HG02870 (cell line): Measurements from ENCODE around the gene PDE2A.
"Not testable (repeated sequence)": the region's sequence is repeated elsewhere in the genome, so short reads cannot be mapped to it uniquely, and the experiment has no call there.

Experiments used
- ATAC-seq: cut with Tn5 transposase; IDR thresholded peaks from one replicate; pipeline ENCODE4 v1.9.1; 2021; ENCODE audit warnings: mild to moderate bottlenecking, moderate library complexity; ENCODE audit not compliant: unreplicated experiment

The PDE2A gene

DNA sequence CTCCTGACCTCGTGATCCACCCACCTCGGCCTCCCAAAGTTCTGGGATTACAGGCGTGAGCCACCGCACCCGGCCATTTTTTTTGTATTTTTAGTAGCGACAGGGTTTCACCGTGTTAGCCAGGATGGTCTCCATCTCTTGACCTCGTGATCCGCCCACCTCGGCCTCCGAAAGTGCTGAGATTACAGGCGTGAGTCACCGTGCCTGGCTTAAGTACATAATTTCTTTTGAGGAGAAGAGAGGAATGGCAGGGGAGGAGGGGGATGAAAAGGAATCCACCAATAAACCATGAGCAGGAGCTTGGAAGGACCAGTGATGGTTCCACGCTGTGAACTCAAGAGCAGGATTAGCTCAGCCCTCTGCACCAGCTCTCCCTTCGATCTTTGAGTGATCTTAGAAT is 113.4 kb downstream of the PDE2A start:
- ATAC-seq: not testable (repeated sequence)

DNA sequence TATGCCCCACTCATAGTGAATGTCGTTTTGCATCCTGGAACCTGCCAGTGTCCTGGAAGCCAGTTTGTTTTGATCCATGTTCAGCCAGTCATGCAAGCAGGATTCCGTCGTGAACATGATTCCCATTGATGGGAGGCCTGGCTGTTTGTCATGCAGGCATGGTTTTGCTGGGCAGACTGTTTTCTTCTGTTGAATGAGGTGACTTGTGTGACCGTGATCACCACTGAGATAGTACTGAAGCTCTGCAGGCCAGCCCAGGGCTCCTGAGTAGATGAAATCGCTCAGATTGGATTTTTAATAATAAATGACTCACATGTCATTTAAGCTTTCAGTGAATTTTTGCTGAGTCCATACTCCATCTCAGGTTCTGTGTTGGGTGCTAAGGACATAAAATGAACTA is 117.8 kb downstream of the PDE2A start:
- ATAC-seq: no peak

DNA sequence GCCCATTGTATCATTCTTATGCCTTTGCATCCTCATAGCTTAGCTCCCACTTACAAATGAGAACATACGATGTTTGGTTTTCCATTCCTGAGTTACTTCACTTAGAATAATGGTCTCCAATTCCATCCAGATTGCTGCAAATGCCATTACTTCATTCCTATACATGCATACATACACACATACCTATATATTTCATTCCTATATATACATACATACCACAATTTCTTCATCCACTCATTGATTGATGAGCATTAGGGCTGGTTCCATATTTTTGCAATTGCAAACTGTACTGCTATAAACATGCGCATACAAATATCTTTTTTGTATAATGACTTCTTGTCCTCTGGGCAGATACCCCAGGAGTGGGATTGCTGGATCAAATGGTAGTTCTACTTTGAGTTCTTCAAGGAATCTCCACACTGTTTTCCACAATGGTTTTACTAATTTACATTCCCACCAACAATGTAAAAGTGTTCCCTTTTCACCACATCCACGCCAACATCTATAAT is 119.2 kb downstream of the PDE2A start:
- not testable (repeated sequence) for ATAC-seq

DNA sequence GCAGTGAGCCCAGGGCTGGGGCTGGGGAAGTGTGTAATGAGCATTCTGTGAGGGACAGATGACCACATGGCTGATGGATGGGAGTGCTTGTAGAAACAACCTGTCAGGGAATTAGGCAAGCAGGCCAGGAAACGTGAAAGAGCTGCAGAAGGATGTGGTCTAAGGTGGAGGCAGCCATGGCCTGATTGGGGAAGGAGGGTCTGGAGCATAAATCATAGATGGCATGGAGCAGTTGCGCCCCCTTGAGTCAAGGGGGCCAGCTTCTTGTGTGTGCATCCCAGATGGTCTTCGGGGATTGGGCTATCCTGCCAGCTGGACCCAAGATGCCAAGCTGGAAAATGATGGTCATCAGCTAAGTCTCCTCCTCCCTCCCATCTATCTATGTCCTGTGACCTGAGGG is 120.5 kb downstream of the PDE2A start:
- ATAC-seq: no peak

DNA sequence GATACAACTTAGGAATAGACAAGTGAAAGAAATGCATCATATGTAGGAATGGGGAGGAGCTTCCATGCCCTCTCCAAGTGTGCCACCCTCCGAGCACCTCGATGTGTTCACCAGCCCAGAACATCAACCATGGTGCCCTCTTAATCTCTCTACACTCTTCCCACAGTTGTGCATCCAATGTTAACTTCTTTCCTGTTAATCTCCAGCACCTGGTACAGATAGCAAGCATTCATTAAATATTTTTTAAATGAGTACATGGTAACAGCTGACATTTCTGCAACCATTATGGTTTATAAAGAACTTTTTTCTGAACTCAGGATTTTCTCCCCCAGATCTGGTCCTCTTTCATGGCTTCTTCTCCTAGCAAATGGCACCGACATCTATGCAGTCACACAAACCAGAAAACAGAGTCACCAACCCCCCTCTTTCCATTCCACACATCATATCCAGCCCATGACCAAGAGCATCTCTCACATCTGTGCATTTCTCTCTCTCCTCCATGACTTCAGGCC is 121.8 kb downstream of the PDE2A start:
- no peak for ATAC-seq

DNA sequence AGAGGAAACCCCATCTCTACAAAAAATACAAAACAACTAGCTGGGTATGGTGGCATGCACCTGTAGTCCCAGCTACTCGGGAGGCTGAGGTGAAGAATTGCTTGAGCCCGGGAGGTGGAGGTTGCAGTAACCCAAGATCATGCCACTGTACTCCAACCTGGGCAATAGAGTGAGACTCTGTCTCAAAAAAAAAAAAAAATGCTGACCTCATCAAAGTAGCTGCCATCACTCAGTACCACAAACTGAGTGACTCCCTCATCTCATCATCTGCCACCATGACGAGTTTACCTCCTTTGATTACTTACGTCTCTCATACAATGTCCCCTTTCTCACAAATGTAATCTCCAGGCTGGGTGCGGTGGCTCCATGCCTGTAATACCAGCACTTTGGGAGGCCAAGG is 122.7 kb downstream of the PDE2A start:
- ATAC-seq: no peak

DNA sequence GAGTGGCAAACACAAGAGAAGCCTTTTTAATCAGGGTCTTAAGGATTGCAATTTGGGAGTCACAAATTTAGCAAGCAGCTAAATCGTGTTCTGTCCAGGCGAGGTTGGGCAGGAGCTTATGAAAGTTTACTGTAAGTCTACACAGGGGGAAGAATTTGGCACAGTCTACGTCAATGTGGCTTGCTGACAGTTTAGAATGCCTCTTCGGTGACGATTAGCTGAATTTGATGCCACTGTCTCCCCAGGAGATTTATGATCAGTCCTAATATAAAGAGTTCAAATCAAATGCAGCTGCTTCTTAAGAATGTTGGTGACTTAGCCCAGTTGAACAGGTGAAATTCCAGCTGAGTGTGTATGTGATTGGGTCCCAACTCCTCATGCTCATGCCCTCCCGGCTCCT is 125.8 kb downstream of the PDE2A start:
- no peak for ATAC-seq

DNA sequence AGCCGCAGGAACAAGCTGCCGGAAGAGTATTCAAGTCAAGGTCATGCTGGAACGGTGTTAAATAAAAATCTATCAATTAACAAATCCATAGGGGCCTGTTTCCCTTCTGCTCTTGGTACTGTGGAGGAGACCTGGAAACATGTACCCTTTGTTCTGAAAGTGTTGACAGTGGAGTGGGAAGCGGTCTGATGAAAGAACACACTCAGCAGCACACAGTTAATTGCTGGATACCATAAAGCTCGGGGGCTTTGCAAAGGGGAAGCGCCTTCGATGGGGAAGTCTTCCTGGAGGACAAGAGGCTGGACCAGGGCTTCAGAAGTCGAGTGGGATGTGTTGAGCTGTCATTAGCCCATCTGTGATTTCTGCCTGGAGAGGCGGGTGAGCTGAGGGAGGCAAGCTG is 127.4 kb downstream of the PDE2A start:
- ATAC-seq: no peak

DNA sequence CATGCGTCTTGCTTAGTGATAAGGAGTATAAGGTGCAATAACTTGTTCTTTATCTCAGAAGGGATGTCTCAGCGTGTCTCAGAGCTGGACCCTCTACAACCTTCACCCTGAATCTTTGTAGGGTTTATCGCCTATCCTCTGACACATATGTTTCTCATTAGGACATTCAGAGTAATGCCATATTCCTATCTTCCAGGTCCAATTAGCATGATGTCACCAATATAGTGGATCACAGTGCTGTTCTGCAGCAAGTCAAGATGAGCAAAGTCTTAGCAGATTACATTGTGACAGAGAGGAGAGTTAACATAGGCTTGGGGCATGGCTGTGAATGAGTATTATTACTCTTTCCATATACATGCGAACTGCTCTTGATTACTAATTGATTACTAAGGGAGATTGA is 129.6 kb downstream of the PDE2A start:
- no peak for ATAC-seq

DNA sequence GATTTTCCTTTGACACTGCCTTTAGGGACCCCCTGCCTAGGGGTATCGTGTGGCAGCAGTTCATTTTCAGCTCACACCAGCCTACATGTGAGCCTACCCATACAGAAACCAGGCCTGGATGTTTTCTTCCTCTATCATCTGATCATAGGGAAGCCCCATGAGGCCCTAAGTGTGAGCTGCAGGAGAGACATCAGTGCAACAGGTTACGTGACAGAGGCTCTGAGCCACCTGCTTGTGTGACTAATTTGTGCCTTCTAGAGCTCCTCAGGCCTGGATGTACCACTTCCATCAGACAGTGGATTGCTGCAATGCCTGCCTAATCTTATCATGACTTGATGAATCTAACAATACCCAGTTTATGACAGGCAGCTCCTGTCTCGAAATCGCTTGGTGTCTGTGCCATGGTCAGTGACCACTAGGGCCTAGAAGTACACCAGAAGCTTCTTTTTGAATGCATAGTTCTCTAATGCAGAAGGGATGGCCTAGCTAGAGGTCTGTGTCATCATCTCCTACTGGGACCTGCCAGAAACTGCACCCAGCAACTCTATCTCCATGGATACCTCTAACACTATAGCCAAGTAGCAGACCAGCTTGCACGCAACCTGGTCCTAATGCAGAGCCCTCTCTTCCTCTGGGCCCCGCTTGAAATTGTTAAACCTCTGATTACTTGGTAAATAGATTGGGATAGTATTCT is 130.2 kb downstream of the PDE2A start:
- ATAC-seq: no peak

DNA sequence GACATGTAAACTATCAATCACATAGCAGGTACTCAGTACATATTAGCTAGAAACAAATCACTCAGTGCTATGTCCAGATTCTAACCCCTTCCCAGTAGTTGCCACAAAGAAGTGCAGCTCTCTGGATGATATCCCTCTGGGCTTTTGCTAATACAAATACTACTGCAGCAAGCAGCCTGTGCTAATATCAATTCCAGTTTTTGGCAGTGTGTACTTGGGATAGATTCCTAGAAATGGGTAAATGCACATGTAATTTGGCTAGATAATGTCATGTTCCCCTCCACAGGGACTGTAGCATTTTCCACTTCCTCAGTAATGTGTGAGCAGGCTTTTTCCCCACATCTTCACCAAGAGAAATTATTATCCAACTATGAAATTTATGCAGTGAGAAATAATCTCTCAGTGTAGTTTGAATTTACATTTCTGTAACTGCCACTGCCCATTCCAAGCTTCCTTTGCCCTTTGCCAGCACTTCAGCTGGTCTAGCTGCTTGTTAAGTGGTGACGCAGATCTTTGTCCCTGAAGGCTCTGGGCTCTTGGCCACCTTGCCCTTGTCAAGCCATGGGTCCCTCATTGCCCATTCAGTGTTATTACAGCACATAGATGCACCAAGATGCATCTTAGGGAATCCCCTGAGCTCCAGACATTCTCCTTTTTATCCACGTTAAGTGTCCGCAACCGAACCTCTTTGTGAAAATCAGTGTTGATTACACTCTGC is 132.8 kb downstream of the PDE2A start:
- no peak for ATAC-seq

DNA sequence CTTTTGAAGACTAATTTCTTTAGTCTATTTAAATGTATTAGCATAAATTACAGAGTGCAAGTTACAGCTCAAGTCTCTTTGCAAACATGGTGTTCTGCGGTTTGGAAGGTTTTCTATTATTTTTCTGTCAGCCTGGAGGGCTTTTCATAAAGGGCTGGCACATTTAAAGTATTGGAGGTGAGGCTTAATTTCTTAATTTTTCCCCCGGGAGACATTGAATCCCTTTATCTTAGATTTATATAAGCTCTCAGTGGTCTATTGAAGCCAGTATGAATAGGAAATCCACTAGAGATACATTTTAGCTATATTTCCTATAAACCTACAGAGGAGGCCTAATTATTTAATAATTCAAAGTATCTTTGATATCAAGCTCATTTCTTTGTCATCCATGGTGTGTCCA is 137.2 kb downstream of the PDE2A start:
- no peak for ATAC-seq

DNA sequence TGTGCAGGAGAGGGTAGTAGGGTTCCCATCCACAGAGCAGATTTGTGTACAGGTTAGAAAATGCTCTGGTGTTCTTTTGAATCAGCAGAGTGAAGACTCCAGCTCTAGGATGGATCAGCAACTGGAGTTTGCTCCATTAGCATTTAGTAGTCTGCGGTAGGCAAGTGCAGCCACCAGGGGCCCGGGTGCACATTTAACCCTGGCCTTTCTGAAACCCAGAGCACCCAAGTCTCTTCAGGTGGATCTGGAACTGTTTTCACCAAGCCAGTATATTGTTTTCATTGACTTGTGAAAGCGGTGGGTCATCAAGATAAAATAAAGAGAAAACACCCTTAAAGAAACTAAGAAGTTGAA is 139.1 kb downstream of the PDE2A start:
- no peak for ATAC-seq

DNA sequence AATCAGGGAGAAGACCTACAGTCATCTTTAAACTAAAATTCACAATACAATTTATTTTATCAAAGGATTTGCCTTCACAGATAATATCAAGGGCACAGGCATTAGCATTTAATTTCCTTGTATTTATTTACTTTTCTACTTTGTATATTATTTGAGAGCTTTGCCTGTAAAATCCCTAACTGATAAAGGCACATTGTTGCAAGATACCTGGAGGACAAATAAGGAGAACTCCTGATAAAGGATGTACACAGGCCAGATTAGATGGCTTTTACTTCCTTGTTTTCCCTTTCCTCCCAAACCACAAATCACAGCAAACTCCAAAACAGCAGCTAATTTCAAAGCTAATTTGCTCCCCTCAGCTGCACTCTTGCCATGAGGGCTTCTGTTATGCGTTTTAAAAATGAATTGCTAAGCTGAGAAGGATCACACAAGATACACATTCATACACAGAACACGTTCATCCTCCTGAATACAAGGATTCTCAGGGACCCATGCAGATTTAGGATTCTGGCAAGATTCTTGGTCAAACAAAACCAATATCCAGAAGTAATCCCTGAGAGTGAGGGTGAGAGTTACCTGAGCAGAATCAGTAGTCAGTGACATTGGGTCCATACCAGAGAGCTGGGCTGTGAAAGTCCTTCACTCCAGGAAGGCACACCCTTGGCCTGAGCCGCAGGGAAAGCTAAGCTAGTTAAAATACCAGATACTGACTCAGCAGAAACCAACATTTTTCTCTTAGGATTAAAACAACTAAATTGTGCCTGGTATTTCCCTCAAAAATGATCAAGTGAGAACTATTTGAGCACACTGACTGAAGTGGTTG is 139.6 kb downstream of the PDE2A start:
- no peak for ATAC-seq

DNA sequence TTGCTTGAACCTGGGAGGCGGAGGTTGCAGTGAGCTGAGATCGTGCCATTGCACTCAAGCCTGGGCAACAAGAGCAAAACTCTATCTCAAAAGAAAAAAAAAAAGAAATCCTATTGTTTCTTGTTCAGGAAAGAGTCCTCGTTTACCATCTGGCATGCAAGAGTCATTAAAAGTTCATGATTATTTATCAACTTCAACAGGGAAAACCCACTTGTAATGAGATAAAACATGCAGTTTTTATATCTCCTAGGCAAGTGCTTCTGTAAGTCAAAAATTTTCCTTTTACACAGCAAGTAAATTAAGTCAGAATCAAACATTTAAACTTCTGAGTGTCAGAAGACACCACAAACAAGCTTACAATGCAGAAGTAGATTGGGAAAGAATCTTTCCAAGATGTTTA is 145.2 kb downstream of the PDE2A start:
- no peak for ATAC-seq

DNA sequence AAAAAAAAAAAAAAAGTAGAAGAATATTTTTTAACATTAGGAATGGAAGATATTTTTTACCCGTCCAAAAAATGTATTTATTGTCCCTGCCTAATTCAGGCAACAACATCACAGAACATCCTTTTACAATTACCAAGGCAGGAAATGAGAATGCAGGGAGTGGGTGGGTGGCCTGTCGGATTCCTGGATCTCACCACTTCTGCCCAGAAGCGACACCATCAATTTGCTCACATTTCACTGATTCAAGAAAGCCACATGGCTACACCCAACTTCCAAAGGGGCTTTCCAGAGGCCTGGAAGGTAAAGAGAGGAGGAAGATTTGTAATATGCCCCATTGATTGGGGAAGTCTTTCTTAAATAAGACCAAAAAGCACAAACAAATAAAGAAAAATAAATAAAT is 146.1 kb downstream of the PDE2A start:
- ATAC-seq: no peak
